ENCODE results near the gene CDH15.
"Not testable (repeated sequence)": the region's sequence is repeated elsewhere in the genome, so short reads cannot be mapped to it uniquely, and the experiment has no call there.

CDH15 gene

GRCh38 chr16:89155851-89156739 is 15.5 kb upstream of the CDH15 start:
- DNase-seq (ENCODE audit: low read depth, low spot score): no peak

GRCh38 chr16:89156740-89157645 is 14.6 kb upstream of the CDH15 start:
- DNase-seq (ENCODE audit: low read depth, low spot score): no peak

- no peak for DNase-seq (ENCODE audit: low read depth, low spot score)
These were observed 13.8 kb upstream of the CDH15 start for GRCh38 chr16:89157778-89158177.

GRCh38 chr16:89159066-89159849 is 12.3 kb upstream of the CDH15 start:
- DNase-seq (ENCODE audit: low read depth, low spot score): no peak

- DNase-seq (ENCODE audit: low read depth, low spot score): no peak
These were observed 11.6 kb upstream of the CDH15 start for GRCh38 chr16:89159850-89160354.

GRCh38 chr16:89160977-89161701 is 10.4 kb upstream of the CDH15 start:
- no peak for DNase-seq (ENCODE audit: low read depth, low spot score)

GRCh38 chr16:89161763-89162713 is 9.5 kb upstream of the CDH15 start:
- no peak for DNase-seq (ENCODE audit: low read depth, low spot score)

- DNase-seq (ENCODE audit: low read depth, low spot score): no peak
These were observed 8.3 kb upstream of the CDH15 start for GRCh38 chr16:89163297-89163696.

GRCh38 chr16:89164436-89164835 is 7.1 kb upstream of the CDH15 start:
- DNase-seq (ENCODE audit: low read depth, low spot score): no peak

GRCh38 chr16:89164847-89165680 is 6.5 kb upstream of the CDH15 start:
- DNase-seq (ENCODE audit: low read depth, low spot score): no peak

GRCh38 chr16:89165681-89165979 is 5.9 kb upstream of the CDH15 start:
- DNase-seq (ENCODE audit: low read depth, low spot score): not testable (repeated sequence)

GRCh38 chr16:89166696-89167424 is 4.7 kb upstream of the CDH15 start:
- DNase-seq (ENCODE audit: low read depth, low spot score): no peak

- DNase-seq (ENCODE audit: low read depth, low spot score): peak; percentile 26
These were observed 4.1 kb upstream of the CDH15 start for GRCh38 chr16:89167425-89167941.

GRCh38 chr16:89168381-89169189 is 3.0 kb upstream of the CDH15 start:
- DNase-seq (ENCODE audit: low read depth, low spot score): no peak

- no peak for DNase-seq (ENCODE audit: low read depth, low spot score)
These were observed 1.8 kb upstream of the CDH15 start for GRCh38 chr16:89169778-89170177.

GRCh38 chr16:89170346-89171215 is 967 bp upstream of the CDH15 start:
- DNase-seq (ENCODE audit: low read depth, low spot score): no peak
